Keratinocyte (primary cell): ENCODE measurements around the gene ACTG1. TPM values are rescaled to one million over a fixed set of nuclear protein-coding genes. Genes with fewer than 3 reads are reported as not detected.

ENCODE experiments used
- DNase-seq: peaks from one replicate; pipeline ENCODE4 v3.0.0-alpha.2; 2011; ENCODE audit warnings: low read depth, missing footprints, low spot score
- FAIRE-seq: peaks from 2 replicates; lab custom pipeline; 2011; peaks lifted over from hg19 to GRCh38; lab: Jason Lieb, UNC
- H2AFZ ChIP-seq: 2 replicates; pipeline ENCODE4 v1.6.0; 2012; ENCODE audit warnings: low read length, control low read depth, inconsistent platforms; ENCODE audit not compliant: control insufficient read depth
- H3K27ac ChIP-seq: 2 replicates; pipeline ENCODE4 v1.5.1; 2011; ENCODE audit warnings: low read length; ENCODE audit not compliant: control insufficient read depth, insufficient read depth
- H3K27me3 ChIP-seq: 3 replicates; pipeline ENCODE4 v1.6.0; 2011; ENCODE audit warnings: low read length; ENCODE audit not compliant: control insufficient read depth, insufficient read depth; ENCODE audit errors: extremely low read depth
- H3K36me3 ChIP-seq, 2 experiments: 2 replicates in 1 of 2; 3 replicates in 1 of 2; pipeline ENCODE4 v1.5.1; 2011; ENCODE audit warnings: low read length in 2 of 2, mild to moderate bottlenecking in 1 of 2; ENCODE audit not compliant: control insufficient read depth in 2 of 2, insufficient read depth in 2 of 2; ENCODE audit errors: extremely low read depth in 1 of 2
- H3K4me1 ChIP-seq: 3 replicates; pipeline ENCODE4 v1.5.1; 2011; ENCODE audit warnings: low read length; ENCODE audit not compliant: control insufficient read depth, insufficient read depth; ENCODE audit errors: extremely low read depth
- H3K4me2 ChIP-seq: 3 replicates; pipeline ENCODE4 v1.6.0; 2011; ENCODE audit warnings: low read depth, low read length; ENCODE audit not compliant: control insufficient read depth, insufficient read depth; ENCODE audit errors: extremely low read depth
- H3K4me3 ChIP-seq, 3 experiments: fragments of 200-600 bp in 1 of 3; sonication (generic) in 1 of 3; 2 replicates in 2 of 3; 3 replicates in 1 of 3; pipeline ENCODE4 v1.5.1; 2011 to 2016; ENCODE audit warnings: low read length in 3 of 3, mild to moderate bottlenecking in 3 of 3, control low read depth in 2 of 3, inconsistent platforms in 1 of 3, low read depth in 1 of 3, mixed read lengths in 1 of 3, mixed run types in 1 of 3, moderate library complexity in 1 of 3; ENCODE audit not compliant: control insufficient read depth in 2 of 3, insufficient read depth in 2 of 3; ENCODE audit errors: extremely low read depth in 1 of 3
- H3K79me2 ChIP-seq: 2 replicates; pipeline ENCODE4 v1.6.0; 2012; ENCODE audit warnings: low read length; ENCODE audit not compliant: control insufficient read depth, insufficient read depth
- H3K9ac ChIP-seq: 3 replicates; pipeline ENCODE4 v1.6.0; 2011; ENCODE audit warnings: low read length; ENCODE audit not compliant: control insufficient read depth, insufficient read depth; ENCODE audit errors: extremely low read depth
- H3K9me1 ChIP-seq: 3 replicates; pipeline ENCODE4 v1.6.0; 2011; ENCODE audit warnings: low read length; ENCODE audit not compliant: control insufficient read depth, insufficient read depth; ENCODE audit errors: extremely low read depth
- H3K9me3 ChIP-seq: 2 replicates; pipeline ENCODE4 v1.5.1; 2012; ENCODE audit warnings: low read depth, low read length; ENCODE audit not compliant: control insufficient read depth
- H4K20me1 ChIP-seq: 3 replicates; pipeline ENCODE4 v1.6.0; 2011; ENCODE audit warnings: low read length; ENCODE audit not compliant: control insufficient read depth, insufficient read depth; ENCODE audit errors: extremely low read depth
- CTCF ChIP-seq, 3 experiments: IDR thresholded peaks in 1 of 3; conservative IDR thresholded peaks in 1 of 3; optimal IDR thresholded peaks in 1 of 3; 2 replicates in 2 of 3; 3 replicates in 1 of 3; pipeline versions ENCODE3 to v1.5.1; 2011; ENCODE audit warnings: low read length in 3 of 3, mild to moderate bottlenecking in 3 of 3, moderate library complexity in 2 of 3, control low read depth in 1 of 3, inconsistent platforms in 1 of 3; ENCODE audit not compliant: insufficient read depth in 2 of 3; ENCODE audit errors: extremely low read depth in 1 of 3
- EZH2 ChIP-seq: IDR thresholded peaks from one replicate; pipeline ENCODE4 v1.6.1; 2012; ENCODE audit warnings: inconsistent platforms, mild to moderate bottlenecking, low read length, moderate library complexity
- dilution Hi-C: fragments of 300-500 bp; cut with MboI; formaldehyde crosslinking; loops from one replicate; pipeline ENCODE4 v1.7.0; 2020; ENCODE audit warnings: low sequenced_read_pairs; ENCODE audit not compliant: extremely low pct_ligation_motif_present
- polyA plus RNA-seq, 5 experiments: library from polyadenylated mRNA; depleted of rRNA in 3 of 5; stranded (reverse) in 3 of 5; stranded (forward) in 1 of 5; unstranded in 1 of 5; fragments of >200 nt; gene quantifications; 1 replicate in 1 of 5; 2 replicates in 3 of 5; 3 replicates in 1 of 5; pipeline versions ENCODE4 v1.2.1 to v1.2.3, GENCODE V29; 2011 to 2012; ENCODE audit warnings: missing spikeins in 2 of 5, low read depth in 1 of 5, low replicate concordance in 1 of 5

Gene ACTG1
- polyA plus RNA-seq, 1 donor (not counting 4 experiments of a cell fraction or from before 2014, with no cell fraction given) = 1,867 TPM

- no peak for DNase-seq
- Histone ChIP-seq H3K9ac (peak overlapping the region; percentile 78), H3K4me3 (peak overlapping the region; percentile 79 to 92 (median 88)), H3K9me1 (no peaks in the 10 kb centered on the region), H3K36me3 (peaks cover 19 to 20% of the 10 kb centered on the region in 2 experiments), H3K27me3 (no peaks in the 10 kb centered on the region), H3K9me3 (no peaks in the 10 kb centered on the region), H4K20me1 (no peaks in the 10 kb centered on the region), H3K79me2 (peaks cover 24% of the 10 kb centered on the region), H2AFZ (peak overlapping the region; percentile 85), H3K27ac (peak overlapping the region; percentile 43), H3K4me1 (peaks cover 20% of the 10 kb centered on the region), H3K4me2 (peak overlapping the region; percentile 91)
- no peak for FAIRE-seq
- dilution Hi-C loops = no loop called here
- TF ChIP-seq CTCF (optimal IDR thresholded peaks at IDR 0.05 in 1 of 3, IDR thresholded peaks at IDR 0.05 in 1 of 3, conservative IDR thresholded peaks at IDR 0.05 in 1 of 3; ENCODE audit: extremely low read depth in 1 of 3, insufficient read depth in 2 of 3, low read length in 3 of 3) = no peak
- no peak for TF ChIP-seq EZH2
Observed at GRCh38 chr17:81551458-81552243, 39.1 kb upstream of the ACTG1 start.

- Histone ChIP-seq H3K36me3 (peaks cover 18 to 22% of the 10 kb centered on the region in 2 experiments), H3K9me1 (no peaks in the 10 kb centered on the region), H3K79me2 (peaks cover 24% of the 10 kb centered on the region), H4K20me1 (no peaks in the 10 kb centered on the region), H3K27me3 (no peaks in the 10 kb centered on the region), H3K4me3 (peak overlapping the region; percentile 79 to 92 (median 88)), H3K4me2 (peak overlapping the region; percentile 91), H3K9ac (peak overlapping the region; percentile 78), H3K9me3 (no peaks in the 10 kb centered on the region), H3K27ac (no peak overlapping the region), H2AFZ (no peak overlapping the region), H3K4me1 (peaks cover 20% of the 10 kb centered on the region)
- dilution Hi-C loops = no loop called here
- FAIRE-seq (no peak), DNase-seq (no peak)
- TF ChIP-seq CTCF (optimal IDR thresholded peaks at IDR 0.05 in 1 of 3, IDR thresholded peaks at IDR 0.05 in 1 of 3, conservative IDR thresholded peaks at IDR 0.05 in 1 of 3; ENCODE audit: extremely low read depth in 1 of 3, insufficient read depth in 2 of 3, low read length in 3 of 3) = no peak
- no peak for TF ChIP-seq EZH2
Observed at GRCh38 chr17:81550830-81551457, 38.3 kb upstream of the ACTG1 start.
